NCI-H1092 treated with DMSO at 0.1 percent for 48 hours (cell line): ENCODE measurements around the gene ESRP2.

ENCODE experiments used
- DNase-seq: peaks from one replicate; lab custom pipeline; 2025; lab: John Stamatoyannopoulos, UW

Gene ESRP2

DNA sequence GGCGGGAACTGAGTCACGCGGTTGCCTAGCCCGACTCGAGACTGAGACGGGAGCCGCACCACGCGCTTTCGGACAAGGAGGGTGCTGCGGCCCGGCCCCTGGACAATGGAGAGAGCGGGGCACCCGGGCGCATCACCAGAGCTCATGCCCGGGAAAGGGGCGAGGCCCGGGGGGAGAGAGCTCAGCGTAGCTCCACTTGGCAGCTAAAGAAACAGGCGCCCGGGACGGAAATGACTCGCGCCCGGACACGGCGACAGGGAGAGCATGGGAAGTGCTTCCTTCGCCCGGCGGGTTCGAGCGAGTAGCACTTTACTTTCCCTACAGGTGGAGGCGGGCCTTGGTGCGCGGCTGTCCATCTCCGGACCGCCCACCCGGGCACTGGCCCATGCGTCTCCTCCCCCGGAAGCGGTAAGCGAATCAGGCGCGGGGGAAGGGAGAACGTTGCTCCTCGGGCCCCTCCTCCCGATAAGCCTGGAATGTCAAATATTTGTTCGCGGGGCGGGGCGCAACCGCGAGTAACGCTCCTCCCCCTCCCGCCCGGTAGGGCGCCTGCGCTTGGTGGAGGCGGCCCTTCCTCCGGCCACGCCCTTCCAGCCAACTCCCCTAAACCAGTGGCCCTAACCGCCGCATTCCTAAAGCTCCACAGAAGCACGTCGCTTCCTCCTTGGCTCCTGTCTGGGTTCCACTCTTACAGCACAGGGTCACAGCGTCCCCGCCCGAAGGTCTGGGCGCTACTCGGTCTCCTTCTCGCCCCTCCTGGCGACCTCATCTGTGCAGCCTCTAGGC lies 1.5 kb upstream of the ESRP2 start:
- peak; percentile 96 for DNase-seq

DNA sequence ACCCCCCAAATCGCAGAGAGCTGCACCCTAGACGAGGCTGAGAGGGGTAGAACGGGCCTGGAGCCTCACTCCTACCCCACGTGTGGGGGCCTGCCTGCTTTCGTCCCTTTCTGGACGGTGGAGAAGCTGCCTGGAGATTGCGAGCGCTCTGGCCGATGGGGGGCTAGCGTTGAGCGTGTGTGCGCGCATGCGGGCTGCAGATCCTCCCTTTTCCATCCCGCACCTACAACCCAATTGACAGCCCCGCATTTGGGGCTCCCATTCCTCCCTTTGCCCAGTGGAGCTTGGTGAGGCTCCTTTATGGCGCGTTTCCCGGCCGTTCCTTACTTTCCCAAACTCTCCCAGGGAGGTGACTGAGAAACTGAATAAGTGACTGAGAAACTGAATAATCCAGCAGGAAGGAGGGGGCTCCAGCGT lies 907 bp upstream of the ESRP2 start:
- no peak for DNase-seq

DNA sequence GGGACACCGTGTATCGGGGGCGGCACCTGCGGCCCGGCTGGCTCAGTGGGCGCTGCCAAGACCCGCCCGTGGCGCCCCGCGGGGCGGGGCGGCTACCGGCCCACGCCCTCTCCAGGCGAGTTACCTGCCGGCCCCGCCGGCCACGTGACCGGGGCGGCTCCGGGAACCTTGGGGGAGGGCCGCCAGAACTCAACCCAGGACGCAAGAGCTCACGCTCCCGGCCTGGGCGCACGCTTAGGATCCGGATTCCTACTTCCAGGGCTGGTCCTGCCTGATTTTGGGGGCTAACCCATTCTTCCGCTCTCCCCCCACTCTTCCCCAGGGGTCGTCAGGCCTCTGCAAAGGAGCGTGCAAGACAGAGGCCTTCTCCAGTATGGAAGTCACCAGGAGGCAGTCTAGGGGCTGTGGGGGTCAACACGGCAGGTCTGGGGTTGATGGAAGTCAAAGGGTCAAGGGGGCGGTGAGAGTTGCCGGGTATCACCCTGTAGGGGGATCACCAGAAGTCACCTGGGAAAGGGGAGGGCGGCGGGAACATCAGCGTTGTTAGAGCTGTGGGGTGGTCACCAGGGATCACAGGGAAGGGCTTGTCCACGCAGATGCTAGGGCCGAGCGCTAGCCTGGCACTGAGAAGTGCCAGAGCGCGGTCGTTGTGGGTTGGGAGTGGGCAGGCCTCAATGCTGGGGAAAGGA lies 354 bp upstream of the ESRP2 start:
- DNase-seq: no peak

DNA sequence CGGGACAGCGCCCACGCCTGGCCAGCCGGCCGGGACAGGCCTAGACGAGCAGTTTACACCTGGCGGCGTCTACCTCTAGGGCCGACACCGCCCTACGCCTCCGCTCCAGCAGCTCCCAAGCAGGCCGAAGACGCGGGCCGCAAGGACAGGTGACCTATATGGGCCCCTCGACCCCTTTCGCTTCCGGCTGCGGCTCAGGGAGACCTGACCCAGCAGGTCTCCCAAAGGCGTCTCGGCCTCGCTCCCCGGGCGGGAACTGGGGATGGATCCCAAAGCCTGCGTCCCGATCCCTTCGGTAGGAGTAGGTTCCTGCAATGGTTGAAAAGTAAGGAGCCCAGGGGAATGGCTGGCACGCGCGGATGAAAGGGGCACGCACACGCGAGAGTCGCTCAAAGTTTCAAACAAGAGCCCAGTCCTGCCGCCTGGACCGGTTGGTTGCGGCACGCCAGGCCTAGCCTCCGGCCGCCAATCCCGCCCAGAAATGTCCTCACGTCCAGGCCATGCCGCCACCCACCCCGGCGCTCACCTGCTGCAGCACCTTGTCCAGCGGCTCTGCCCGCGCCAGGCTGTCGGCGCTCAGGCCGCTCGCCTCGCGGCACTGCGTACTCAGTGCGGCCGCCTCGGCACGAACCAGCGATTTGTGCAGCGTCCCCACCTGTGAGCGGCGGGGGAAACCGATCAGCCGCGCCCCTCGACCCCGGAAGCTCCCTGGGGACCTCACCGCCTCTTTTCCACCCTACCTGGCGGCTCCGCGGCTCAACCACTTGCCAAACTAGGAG lies 630 bp downstream of the ESRP2 start:
- DNase-seq: no peak

DNA sequence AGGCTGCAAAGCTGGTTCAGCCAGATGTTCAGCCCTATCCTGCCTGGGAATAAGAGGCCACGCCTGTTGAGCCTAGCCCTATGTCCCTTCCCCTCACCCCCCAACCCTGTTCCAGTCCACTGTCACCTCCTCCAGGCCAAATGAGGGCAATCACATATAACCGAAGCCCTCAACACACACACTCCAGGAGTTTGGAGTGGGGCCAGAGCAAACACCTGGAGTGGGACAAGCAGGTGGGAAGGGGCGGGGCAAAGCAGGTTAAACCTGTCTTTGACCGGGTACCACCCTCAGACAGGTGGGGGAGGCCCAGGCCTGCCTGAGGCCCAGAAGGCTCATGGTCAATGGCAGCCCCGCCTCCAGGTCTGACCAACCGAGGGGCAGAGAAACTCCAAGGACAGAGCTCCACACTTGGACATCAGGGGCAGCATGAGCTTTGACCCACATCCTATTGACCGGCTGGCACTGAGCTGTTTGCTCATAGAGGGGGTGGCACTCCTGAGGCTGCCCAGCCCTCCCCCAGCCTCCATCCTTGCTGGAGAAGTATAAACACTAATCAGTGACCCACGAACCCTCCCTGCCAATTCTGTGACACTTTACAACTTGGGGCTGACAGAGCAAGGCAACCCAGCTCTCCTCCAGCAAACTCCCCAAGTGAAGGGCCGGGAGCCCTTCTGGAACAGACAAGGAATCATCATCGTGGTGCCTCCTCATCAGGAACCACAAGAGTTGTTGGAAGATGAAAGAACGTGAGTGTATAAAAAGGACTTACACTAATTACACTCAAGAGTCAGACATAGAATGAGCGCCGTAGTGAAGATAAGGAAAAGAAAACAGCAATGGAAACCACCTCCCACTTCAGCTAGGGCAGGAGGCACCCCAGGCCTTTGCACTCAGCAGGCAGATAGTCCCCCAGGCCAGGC lies 1.5 kb downstream of the ESRP2 start:
- peak; percentile 19 for DNase-seq

DNA sequence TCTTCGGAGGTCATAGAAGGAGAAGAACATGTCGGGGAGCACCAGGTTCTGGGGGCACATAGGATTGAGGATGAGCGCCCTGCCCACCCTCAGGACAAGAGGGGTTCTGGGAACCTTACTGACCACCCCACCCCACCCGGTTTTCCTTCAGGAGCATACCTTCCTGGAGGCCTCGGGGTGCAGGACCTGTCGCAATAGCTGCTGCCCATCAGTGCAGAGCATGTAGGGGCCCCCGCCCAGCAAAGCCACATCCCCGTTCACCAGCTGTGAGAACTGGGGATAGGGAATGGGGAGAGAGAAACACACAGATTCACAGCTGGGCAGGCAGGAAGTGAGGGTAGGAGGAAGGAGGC lies 2.1 kb downstream of the ESRP2 start:
- no peak for DNase-seq

DNA sequence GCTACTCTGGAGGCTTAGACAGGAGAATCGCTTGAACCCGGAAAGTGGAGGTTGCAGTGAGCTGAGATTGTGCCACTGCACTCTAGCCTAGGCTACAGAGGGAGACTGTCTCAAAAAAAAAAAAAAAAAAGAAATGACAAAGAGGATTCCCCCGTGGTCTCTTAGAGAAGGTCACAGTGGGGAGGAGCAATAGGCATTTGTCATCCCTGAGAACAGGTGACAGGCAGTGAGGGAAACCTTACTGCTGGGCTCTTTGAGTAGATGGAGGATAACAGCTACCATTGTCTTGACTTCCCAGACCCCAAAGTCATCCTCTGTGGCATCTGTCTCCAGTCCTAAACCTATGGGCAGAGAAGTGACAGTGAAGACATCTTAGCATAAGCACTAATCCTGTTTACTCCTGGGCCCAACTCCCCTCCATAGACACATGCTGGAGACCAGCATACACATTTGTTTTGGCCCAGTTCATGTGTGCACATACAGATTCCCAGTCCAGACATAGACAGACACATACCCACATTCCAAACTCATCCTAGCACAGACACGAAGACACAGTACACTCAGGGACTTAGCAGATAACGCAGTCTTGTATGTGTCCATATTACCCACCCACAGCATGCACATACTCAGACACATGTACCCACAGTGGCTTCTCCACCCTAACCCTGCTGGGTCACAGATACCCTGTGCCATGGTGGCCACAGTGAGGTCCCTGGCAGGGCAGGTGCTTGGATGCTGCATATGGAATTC lies 2.7 kb downstream of the ESRP2 start:
- DNase-seq: no peak

DNA sequence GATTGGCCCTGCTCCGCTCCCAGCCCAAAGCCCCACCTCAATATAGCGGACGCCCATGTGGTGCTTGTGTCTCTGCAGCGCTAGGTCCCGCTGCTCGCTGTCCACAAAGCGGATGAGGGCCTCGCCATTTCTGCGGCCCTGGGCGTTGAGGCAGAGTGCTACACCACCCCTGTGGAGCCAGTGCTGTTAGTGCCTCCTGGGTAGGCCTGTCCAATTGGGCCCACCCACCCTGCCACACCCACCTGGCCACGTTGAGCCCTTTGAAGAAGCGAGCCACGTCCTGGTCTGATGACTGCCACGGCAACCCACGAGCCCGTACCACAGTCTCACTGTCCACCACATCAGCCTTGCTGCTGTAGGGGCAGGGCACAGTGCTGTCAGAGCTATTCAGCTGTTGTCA lies 3.6 kb downstream of the ESRP2 start:
- no peak for DNase-seq

DNA sequence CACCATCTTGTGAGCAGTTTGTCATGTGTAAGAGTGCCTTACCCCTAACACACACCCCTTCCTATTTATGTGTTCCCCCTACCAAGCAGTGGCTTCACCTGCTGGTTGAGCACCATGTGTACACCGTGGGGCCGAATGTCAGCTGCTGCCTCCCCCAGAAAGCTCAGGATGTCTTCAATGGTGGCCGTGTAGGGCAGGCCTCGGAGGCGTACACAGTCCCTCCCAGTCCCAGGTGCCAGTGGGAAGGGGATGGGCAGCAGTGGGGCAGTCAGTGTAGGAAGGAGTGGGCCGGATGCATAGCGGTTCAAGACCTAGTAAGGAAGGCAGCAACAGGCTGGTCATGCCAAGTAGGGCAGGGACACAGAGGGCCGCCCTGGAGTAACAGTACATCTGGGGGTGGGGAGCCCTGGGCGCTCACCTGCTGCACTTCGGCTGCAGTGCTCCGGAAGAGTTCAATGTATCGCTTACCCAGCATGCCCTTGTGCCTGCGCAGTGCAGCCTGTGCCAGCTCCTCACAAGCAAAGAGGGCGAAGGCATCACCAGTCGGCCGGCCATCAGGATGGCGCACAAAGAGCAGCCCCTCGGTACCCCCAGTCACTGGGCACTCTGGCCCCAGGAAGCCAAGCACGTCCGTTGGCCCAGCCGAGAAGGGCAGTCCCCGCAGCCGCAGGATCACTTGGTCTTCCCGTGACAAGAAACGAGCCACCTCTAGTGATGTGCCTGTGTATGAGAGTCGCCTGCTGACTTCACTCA lies 4.4 kb downstream of the ESRP2 start:
- DNase-seq: no peak

DNA sequence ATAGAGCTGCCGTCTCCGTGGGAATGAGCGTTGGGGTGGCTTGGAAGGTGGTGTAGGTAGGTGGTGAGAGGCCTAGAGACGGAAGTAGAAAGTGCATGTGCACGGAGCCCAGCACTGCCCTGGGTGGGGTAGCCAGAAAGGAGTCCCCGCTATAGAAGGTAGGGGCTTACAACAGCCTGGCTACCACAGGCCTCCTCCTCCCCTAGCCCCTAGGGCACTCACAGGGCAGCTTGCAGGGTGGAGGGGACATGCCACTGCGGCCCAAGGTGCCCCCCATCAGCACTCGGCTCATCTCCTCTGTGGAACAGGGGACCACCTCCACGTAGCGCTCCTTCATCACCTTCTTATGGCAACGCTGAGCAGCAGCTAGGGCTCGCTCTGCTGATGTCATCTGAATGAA lies 5.0 kb downstream of the ESRP2 start:
- DNase-seq: no peak

DNA sequence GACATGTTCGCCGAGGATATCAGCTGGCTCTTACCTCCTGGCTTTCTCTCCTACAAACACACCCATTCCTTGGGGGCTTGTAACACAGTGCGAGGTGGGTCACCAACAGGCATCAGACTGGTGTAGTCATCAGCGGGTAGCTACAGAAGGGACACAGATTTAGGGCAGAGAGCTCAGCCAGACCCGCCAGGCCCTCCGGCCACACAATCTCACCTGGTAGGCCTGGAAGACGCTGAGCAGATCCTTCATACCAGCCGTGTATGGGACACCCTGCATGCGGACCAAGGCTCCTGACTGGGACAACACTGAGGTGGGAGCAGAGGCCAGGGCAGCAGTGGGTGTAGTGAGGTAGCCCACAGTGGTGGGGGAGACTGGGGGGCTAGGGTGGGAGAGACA lies 5.8 kb downstream of the ESRP2 start:
- no peak for DNase-seq

DNA sequence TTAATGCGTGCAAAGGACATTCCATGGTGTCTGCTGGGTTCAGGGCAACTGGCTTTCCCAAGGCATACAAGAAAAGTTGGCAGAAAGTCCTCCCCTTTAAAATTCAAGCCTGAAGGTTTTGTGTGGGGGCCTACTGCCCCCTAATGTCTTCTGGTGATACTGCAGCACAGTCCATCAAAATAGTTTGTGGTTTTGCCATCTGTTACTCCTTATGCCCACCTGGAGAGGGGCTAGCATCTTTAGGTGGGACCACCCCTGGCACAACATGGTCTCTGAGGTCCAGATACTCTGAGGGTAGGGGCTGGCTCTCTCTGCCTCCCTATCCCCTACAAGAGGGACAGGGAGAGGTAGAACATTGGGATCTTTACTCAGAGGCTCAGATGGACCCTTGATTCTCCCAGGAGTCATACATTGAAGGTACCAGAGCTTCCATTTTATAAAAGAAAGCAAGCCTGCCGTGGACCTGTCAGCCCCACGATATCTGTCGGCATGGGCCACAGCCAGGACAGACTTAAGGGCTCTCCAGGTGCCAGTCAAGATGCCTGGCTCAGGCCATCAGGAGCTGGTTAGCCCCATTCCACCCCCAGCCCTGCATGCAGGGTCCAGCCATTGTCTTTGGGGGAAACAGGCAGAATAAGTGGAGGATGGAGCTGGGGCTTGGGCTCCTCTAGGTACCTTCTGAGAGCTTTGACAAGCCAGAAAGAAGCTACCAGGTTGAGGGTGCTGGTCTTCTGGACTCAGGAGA lies 6.3 kb downstream of the ESRP2 start:
- DNase-seq: peak; percentile 47

DNA sequence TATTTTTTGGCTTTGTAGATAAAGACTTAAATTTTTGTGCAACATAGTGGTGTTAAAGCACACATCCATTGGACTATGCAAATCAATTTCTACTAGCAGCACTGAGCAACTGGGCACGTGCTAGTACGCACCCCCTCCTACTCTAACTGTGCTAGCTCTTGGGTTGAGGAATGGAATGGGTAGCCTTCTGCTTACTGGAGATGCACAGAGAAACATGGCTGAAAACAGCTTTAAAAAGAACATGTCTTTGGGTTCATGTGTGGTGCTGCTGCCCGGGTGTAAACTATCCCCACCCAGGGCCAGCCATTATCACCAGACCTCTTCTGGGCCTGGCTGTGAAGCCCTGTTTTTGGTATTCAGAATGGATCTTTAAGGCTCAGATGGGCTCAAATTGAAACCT lies 7.3 kb downstream of the ESRP2 start:
- DNase-seq: no peak

DNA sequence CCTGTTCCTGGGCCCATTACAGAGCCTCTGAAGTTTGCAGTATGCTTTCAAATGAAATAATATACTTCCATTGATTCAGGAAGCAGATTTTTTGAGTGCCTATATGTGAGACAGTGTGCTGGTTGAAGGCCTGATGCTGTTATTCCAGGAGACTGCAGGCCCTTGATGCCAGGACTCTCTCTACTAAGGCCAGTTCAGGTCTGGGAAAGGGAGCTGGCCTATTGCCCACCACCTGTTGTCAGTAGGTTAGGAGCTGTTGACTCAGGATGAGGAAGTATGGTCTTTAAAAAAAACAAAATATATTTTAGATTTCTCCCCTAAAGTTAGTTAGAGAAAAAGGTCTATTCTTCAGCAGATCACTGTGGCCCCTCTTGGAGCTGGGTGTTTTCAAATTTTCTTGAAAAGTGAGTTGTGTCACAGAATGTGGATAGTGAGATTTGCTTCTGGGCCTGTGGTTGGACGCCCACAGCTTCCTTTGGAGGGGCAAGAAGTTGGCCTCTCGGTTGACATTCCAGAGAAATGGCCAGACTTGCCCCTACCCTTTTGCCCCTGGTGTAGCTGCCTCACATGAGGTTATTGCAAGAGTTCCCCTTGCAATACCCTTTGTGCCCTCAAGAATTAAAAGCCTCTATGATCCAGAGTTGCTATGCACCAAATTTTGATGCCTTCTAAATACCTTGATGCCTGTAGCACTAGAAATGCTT lies 7.9 kb downstream of the ESRP2 start:
- DNase-seq: no peak

DNA sequence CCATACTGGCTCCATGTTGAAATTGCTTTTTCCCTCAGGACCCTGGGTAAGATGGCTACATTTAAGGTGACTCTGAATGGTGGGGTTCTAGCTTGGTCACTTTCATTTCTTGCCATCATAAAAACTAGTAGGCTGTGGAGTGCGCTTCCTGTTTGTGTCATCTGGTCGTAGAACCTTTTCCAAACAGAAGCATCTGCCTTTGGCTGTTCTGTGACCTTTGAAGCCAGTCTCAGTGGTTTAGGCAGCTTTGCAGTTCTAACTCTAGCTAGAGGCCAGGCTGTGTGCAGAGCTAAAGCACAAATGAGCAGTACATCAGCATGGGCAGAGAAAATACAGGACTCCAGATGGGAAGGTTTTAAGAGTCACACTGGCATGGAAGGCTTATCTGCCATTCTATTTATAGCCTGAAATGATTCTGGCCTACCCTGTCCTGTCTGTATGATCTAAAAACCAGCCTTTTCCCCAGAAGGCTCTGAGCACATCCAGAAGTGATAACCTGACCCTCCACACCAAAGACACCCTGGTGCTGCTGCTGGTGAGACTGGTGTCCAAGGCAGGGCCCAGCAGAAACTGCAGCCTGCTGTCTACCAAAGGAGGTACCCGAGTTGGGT lies 8.6 kb downstream of the ESRP2 start:
- no peak for DNase-seq

DNA sequence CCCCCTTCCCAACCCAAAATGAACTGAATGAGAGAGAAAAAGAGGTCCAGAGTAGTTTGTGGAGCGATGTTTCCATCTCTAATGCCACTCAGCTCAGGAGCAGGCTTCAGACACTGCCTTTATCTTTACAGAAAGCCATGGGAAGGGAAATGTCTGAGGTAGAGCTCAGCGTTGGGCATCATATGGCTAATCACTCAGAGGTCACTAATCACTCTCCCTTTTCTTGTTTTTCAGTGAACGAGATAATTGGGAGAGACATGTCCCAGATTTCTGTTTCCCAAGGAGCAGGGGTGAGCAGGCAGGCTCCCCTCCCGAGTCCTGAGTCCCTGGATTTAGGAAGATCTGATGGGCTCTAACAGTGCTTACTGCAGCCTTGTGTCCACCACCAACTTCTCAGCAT lies 9.8 kb downstream of the ESRP2 start:
- no peak for DNase-seq

DNA sequence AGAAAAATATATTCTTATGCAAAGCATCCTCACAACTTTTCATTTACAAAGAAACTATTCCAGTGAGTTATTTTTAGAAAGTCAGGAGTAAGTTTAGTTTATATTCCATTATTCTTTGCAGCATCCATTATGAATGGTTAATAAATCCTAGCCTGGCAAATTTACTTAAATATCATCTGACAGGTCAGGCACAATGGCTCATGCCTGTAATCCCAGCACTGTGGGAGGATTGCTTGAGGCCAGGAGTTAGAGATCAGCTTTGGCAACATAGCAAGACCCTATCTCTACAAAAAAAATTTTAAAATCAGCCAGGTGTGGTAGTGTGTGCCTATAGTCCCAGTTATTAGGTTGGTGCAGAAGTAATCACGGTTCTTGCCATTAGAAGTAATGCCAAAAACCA lies 12.9 kb downstream of the ESRP2 start:
- DNase-seq: no peak

DNA sequence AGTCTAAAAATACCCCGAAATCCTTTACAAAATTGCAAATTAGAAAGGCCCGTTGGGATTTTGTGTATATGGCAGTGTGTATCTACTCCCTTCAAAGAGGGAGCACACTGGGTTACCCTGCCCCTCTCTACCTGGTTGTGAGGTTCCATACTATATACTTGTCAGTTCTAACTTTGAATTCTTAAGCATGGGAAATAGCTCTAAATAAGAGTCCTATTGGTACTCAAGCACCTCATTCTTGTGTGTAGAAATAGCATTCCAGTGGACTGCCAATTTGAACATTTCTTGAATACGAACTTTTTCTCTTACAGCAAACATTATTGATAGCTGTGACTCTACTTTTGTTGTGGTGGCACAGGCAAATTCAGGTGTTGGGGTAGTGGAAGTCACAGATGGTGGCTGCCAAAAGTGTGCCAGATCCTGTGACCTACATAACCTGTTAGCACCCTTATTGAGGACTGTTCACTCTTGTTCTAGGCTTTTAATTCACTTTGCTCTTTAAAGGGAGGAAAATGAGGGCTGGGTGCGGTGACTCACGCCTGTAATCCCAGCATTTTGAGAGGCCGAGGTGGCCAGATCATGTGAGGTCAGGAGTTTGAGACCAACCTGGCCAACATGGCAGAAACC lies 16.1 kb downstream of the ESRP2 start:
- no peak for DNase-seq
